HepG2 (cell line): ENCODE data around the gene ZNF559. TPM values are rescaled to one million over a fixed set of nuclear protein-coding genes. Genes with fewer than 3 reads are reported as not detected.

Source experiments
- ATAC-seq: fragments of 200-7000 bp; cut with Tn5 transposase; 3 replicates; pipeline ENCODE4 v1.9.1; 2020; ENCODE audit warnings: mild to moderate bottlenecking, moderate library complexity
- BruUV-seq: library from RNA; stranded (reverse); fragments of 400-500 nt; replicated peaks from 2 replicates; lab custom pipeline; 2021; lab: Mats Ljungman, UMichigan
- CTCF ChIA-PET: fragments of 300-600 bp; formaldehyde crosslinking; extraction: SDS; loops from one replicate; lab custom pipeline; 2021; ENCODE audit warnings: low total read pairs, inconsistent platforms, low intra/inter-chr PET ratio; lab: Yijun Ruan, JAX
- POLR2A ChIA-PET: fragments of 350-600 bp; sonication (Branson Sonifier 250); formaldehyde crosslinking; loops from one replicate; lab custom pipeline; 2020; ENCODE audit warnings: antibody characterized with exemption, inconsistent platforms; lab: Yijun Ruan, JAX
- DNase-seq: peaks from one replicate; pipeline ENCODE4 v3.0.0-alpha.2; 2015; ENCODE audit warnings: low spot score
- FAIRE-seq: peaks from 3 replicates; lab custom pipeline; 2011; peaks lifted over from hg19 to GRCh38; lab: Jason Lieb, UNC
- H2AFZ ChIP-seq: one replicate; pipeline ENCODE4 v1.6.1; 2011; ENCODE audit warnings: low read length, inconsistent platforms
- H3K27ac ChIP-seq: fragments of 300-600 bp; 3 replicates; pipeline ENCODE4 v1.8.0; 2011; ENCODE audit warnings: mixed run types, mild to moderate bottlenecking, mixed read lengths, low read length, inconsistent platforms; ENCODE audit not compliant: insufficient read depth; ENCODE audit errors: extremely low read length
- H3K27me3 ChIP-seq, 2 experiments: fragments of 200-600 bp in 1 of 2; 2 replicates in 1 of 2; 3 replicates in 1 of 2; pipeline versions ENCODE4 v1.6.0 to v1.8.0; 2011; ENCODE audit warnings: low read length in 2 of 2, mild to moderate bottlenecking in 2 of 2, moderate library complexity in 2 of 2, inconsistent platforms in 1 of 2; ENCODE audit not compliant: insufficient read depth in 2 of 2, control insufficient read depth in 1 of 2
- H3K36me3 ChIP-seq, 2 experiments: fragments of 200-600 bp in 1 of 2; replicated peaks in 1 of 2; 2 replicates in 1 of 2; 3 replicates in 1 of 2; pipeline versions ENCODE4 v1.5.1 to v1.8.0; 2011; ENCODE audit warnings: low read length in 2 of 2, inconsistent platforms in 1 of 2; ENCODE audit not compliant: insufficient read depth in 2 of 2, control insufficient read depth in 1 of 2
- H3K4me1 ChIP-seq: 2 replicates; pipeline ENCODE4 v1.5.1; 2012; ENCODE audit warnings: low read length, inconsistent platforms; ENCODE audit not compliant: insufficient read depth
- H3K4me2 ChIP-seq: 2 replicates; pipeline ENCODE4 v1.6.0; 2011; ENCODE audit warnings: low read depth, low read length, inconsistent platforms
- H3K4me3 ChIP-seq, 3 experiments: fragments of 200-600 bp in 1 of 3; sonication (generic), shearing (Covaris generic) in 1 of 3; replicated peaks in 1 of 3; 2 replicates each; pipeline ENCODE4 v1.5.1; 2011 to 2016; ENCODE audit warnings: low read length in 3 of 3, inconsistent platforms in 2 of 3, low read depth in 2 of 3, mild to moderate bottlenecking in 2 of 3, control low read depth in 1 of 3, mixed read lengths in 1 of 3; ENCODE audit not compliant: insufficient read depth in 1 of 3
- H3K79me2 ChIP-seq: one replicate; pipeline ENCODE4 v1.6.1; 2011; ENCODE audit warnings: low read length, inconsistent platforms; ENCODE audit not compliant: insufficient read depth
- H3K9ac ChIP-seq: 2 replicates; pipeline ENCODE4 v1.6.0; 2011; ENCODE audit warnings: mild to moderate bottlenecking, low read depth, low read length, inconsistent platforms; ENCODE audit not compliant: insufficient read depth
- H3K9me3 ChIP-seq: 2 replicates; pipeline ENCODE4 v1.5.1; 2012; ENCODE audit warnings: mild to moderate bottlenecking, low read length
- H4K20me1 ChIP-seq: 2 replicates; pipeline ENCODE4 v1.6.0; 2011; ENCODE audit warnings: inconsistent platforms, mild to moderate bottlenecking, low read length, moderate library complexity; ENCODE audit not compliant: insufficient read depth
- GFI1 ChIP-seq: sonication (generic); formaldehyde crosslinking; IDR thresholded peaks from 2 replicates; pipeline ENCODE4 v1.5.0; 2020; ENCODE audit warnings: missing genetic modification reagents, mild to moderate bottlenecking, borderline replicate concordance
- HNRNPK ChIP-seq: fragments of 200-400 bp; formaldehyde crosslinking; IDR thresholded peaks from 2 replicates; pipeline ENCODE4 v1.6.1; 2018; ENCODE audit warnings: low read length, low read depth, moderate library complexity, mild to moderate bottlenecking; ENCODE audit not compliant: poor library complexity, severe bottlenecking
- IKZF1 ChIP-seq: fragments of 450-650 bp; IDR thresholded peaks from 2 replicates; pipeline ENCODE4 v1.7.1; 2016
- KLF13 ChIP-seq: sonication (generic); formaldehyde crosslinking; IDR thresholded peaks from 2 replicates; pipeline ENCODE4 v1.4.0; 2020; ENCODE audit warnings: mild to moderate bottlenecking, missing genetic modification reagents
- KLF15 ChIP-seq: sonication (generic); formaldehyde crosslinking; IDR thresholded peaks from 2 replicates; pipeline ENCODE4 v1.8.1; 2023; ENCODE audit warnings: borderline replicate concordance, mild to moderate bottlenecking, inconsistent platforms, missing genetic modification reagents, mixed read lengths
- NR2F6 ChIP-seq, 2 experiments: IDR thresholded peaks; 2 replicates each; pipeline ENCODE4 v1.6.1; 2016; ENCODE audit warnings: antibody characterized with exemption in 1 of 2, mild to moderate bottlenecking in 1 of 2
- SUZ12 ChIP-seq: fragments of 150-350 bp; IDR thresholded peaks from 2 replicates; pipeline ENCODE4 v1.6.1; 2014; ENCODE audit warnings: low read depth, low read length
- THAP7 ChIP-seq: sonication (generic); formaldehyde crosslinking; IDR thresholded peaks from 2 replicates; pipeline ENCODE4 v1.8.1; 2023; ENCODE audit warnings: mild to moderate bottlenecking, missing genetic modification reagents
- TP53 ChIP-seq: sonication (generic); formaldehyde crosslinking; conservative IDR thresholded peaks from 2 replicates; pipeline ENCODE4 v1.4.0; 2020; ENCODE audit warnings: missing genetic modification reagents
- ZFP1 ChIP-seq: IDR thresholded peaks from 2 replicates; pipeline ENCODE4 v1.6.1; 2016
- ZKSCAN5 ChIP-seq: sonication (generic); formaldehyde crosslinking; IDR thresholded peaks from 2 replicates; pipeline ENCODE4 v1.5.1; 2020; ENCODE audit warnings: mild to moderate bottlenecking, missing genetic modification reagents
- ZNF280B ChIP-seq: sonication (generic); formaldehyde crosslinking; IDR thresholded peaks from 2 replicates; pipeline ENCODE4 v1.5.0; 2020; ENCODE audit warnings: missing genetic modification reagents, mild to moderate bottlenecking, borderline replicate concordance
- ZNF367 ChIP-seq: sonication (generic); formaldehyde crosslinking; IDR thresholded peaks from 2 replicates; pipeline ENCODE4 v1.4.0; 2020; ENCODE audit warnings: missing genetic modification reagents, borderline replicate concordance
- ZNF629 ChIP-seq: sonication (generic); formaldehyde crosslinking; conservative IDR thresholded peaks from 2 replicates; pipeline ENCODE4 v1.5.0; 2020; ENCODE audit warnings: missing genetic modification reagents
- WGBS: methylation state at CpG from one replicate; pipeline ENCODE4 v1.1.6; 2017; ENCODE audit warnings: low lambda C conversion rate; 5-methylcytosine and 5-hydroxymethylcytosine counted together
- in situ Hi-C: cut with HindIII; loops from 2 replicates; pipeline ENCODE4 v1.10.0; 2017; ENCODE audit warnings: low pct_unique_long_range_greater_than_20kb; ENCODE audit not compliant: extremely low pct_ligation_motif_present
- intact Hi-C: fragments of 100-400 bp; cut with micrococcal nuclease; formaldehyde crosslinking; loops from one replicate; pipeline ENCODE4 v1.10.0; 2022; ENCODE audit not compliant: unreplicated experiment
- polyA plus RNA-seq, 8 experiments: library from polyadenylated mRNA; depleted of rRNA in 3 of 8; stranded (reverse) in 7 of 8; unstranded in 1 of 8; fragments of >200 nt; fragmentation: Illumina TruSeq in 4 of 8; extraction: Trizol in 4 of 8; gene quantifications; 2 replicates each; pipeline versions ENCODE4 v1.2.1 to v1.2.3, GENCODE V29; 2011 to 2016; ENCODE audit warnings: low read depth in 4 of 8, missing spikeins in 1 of 8, mixed read lengths in 1 of 8; ENCODE audit not compliant: insufficient read depth in 1 of 8
- total RNA-seq, 5 experiments: library from RNA; depleted of rRNA; stranded (reverse); fragments of >200 nt; fragmentation: Illumina TruSeq; extraction: Trizol; gene quantifications; 2 replicates each; pipeline ENCODE4 v1.2.3, GENCODE V29; 2016; ENCODE audit warnings: low read depth in 1 of 5
- TF ChIP-seq, protein P1 (sequence below), 2 experiments: sonication (generic) in 1 of 2; formaldehyde crosslinking in 1 of 2; IDR thresholded peaks; 2 replicates each; pipeline versions ENCODE4 v1.4.0 to v1.6.1; 2018 to 2020; ENCODE audit warnings: missing genetic modification reagents in 2 of 2, borderline replicate concordance in 1 of 2, low read depth in 1 of 2, mild to moderate bottlenecking in 1 of 2, missing biosample characterization in 1 of 2

Gene ZNF559
- total and polyA plus RNA-seq, 2 of the 13 experiments (the other 11 are each of a cell fraction or from before 2014, with no cell fraction given): 6.3 to 9.8 TPM

GRCh38 chr19:9354651-9355050 is 30.7 kb downstream of the ZNF559 start:
- POLR2A ChIA-PET: no interaction called here
- intact Hi-C loops: no loop called here
- no peaks in the 10 kb centered on the region for H3K79me2 ChIP-seq
- H3K4me2 ChIP-seq: no peak overlapping the region
- no peak overlapping the region for H2AFZ ChIP-seq
- H3K9ac ChIP-seq: no peak overlapping the region
- DNase-seq: no peak
- ATAC-seq: no peak
- TF ChIP-seq HNRNPK (no peak), SUZ12 (no peak), KLF15 (CRISPR knock-in tag) (no peak), ZFP1 (CRISPR knock-in tag) (no peak), ZNF629 (CRISPR knock-in tag) (no peak), ZKSCAN5 (CRISPR knock-in tag) (no peak), THAP7 (CRISPR knock-in tag) (no peak), GFI1 (CRISPR knock-in tag) (no peak), ZNF367 (no peak), NR2F6 (IDR thresholded peaks at IDR 0.05) (no peak), NR2F6 (CRISPR knock-in tag; IDR thresholded peaks at IDR 0.05) (no peak), KLF13 (no peak), IKZF1 (no peak), ZNF280B (CRISPR knock-in tag) (no peak), TP53 (no peak)
- TF ChIP-seq, protein P1, sequence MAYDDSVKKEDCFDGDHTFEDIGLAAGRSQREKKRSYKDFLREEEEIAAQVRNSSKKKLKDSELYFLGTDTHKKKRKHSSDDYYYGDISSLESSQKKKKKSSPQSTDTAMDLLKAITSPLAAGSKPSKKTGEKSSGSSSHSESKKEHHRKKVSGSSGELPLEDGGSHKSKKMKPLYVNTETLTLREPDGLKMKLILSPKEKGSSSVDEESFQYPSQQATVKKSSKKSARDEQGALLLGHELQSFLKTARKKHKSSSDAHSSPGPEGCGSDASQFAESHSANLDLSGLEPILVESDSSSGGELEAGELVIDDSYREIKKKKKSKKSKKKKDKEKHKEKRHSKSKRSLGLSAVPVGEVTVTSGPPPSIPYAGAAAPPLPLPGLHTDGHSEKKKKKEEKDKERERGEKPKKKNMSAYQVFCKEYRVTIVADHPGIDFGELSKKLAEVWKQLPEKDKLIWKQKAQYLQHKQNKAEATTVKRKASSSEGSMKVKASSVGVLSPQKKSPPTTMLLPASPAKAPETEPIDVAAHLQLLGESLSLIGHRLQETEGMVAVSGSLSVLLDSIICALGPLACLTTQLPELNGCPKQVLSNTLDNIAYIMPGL (CRISPR knock-in tag; IDR thresholded peaks at IDR 0.05; ENCODE audit: borderline replicate concordance in 1 of 2, low read depth in 1 of 2): no peak
- TF ChIP-seq, all 625 proteins: peak for 0
- no TSS peak for BruUV-seq
- H3K36me3 ChIP-seq: no peaks in the 10 kb centered on the region
- CTCF ChIA-PET: no interaction called here
- peaks cover 67% of the 10 kb centered on the region for H3K9me3 ChIP-seq
- no peaks in the 10 kb centered on the region for H4K20me1 ChIP-seq
- in situ Hi-C loops: no loop called here
- 80% methylated on average over 2 of the region's 2 CpGs for WGBS
- FAIRE-seq: no peak
- no peak overlapping the region for H3K4me3 ChIP-seq
- H3K27ac ChIP-seq: no peak overlapping the region
- no peaks in the 10 kb centered on the region; a peak in 1 of 5 replicates for H3K27me3 ChIP-seq
- H3K4me1 ChIP-seq: peaks cover 21% of the 10 kb centered on the region
